A673 (cell line): ENCODE results near the gene KCNAB2. TPM values are rescaled to one million over a fixed set of nuclear protein-coding genes. Genes with fewer than 3 reads are reported as not detected.

Experiments used
- BruUV-seq: library from RNA; stranded (reverse); fragments of 400-500 nt; replicated peaks from 2 replicates; lab custom pipeline; 2021; lab: Mats Ljungman, UMichigan
- CTCF ChIA-PET: fragments of 300-600 bp; sonication (Branson Sonifier 250); formaldehyde crosslinking; loops from one replicate; lab custom pipeline; 2022; ENCODE audit warnings: antibody characterized with exemption; lab: Charles Lee
- POLR2A ChIA-PET: fragments of 300-600 bp; sonication (Branson Sonifier 250); formaldehyde crosslinking; loops from one replicate; lab custom pipeline; 2022; ENCODE audit warnings: antibody characterized with exemption; ENCODE audit not compliant: low non-redundant PET; lab: Charles Lee
- DNase-seq: peaks from one replicate; pipeline ENCODE4 v3.0.0-alpha.2; 2015; ENCODE audit warnings: low spot score
- H3K27ac ChIP-seq: fragments of 200-600 bp; sonication (generic); 2 replicates; pipeline ENCODE4 v1.5.1; 2016; ENCODE audit warnings: mixed run types, low read depth, mild to moderate bottlenecking, mixed read lengths, antibody characterized with exemption, low read length; ENCODE audit not compliant: poor library complexity, severe bottlenecking
- H3K27me3 ChIP-seq: fragments of 200-600 bp; sonication (generic); replicated peaks from 2 replicates; pipeline ENCODE4 v1.6.1; 2017; ENCODE audit warnings: mixed run types, low read depth, mild to moderate bottlenecking, mixed read lengths, antibody characterized with exemption, low read length; ENCODE audit not compliant: insufficient read depth, poor library complexity
- H3K36me3 ChIP-seq: fragments of 200-600 bp; sonication (generic); 2 replicates; pipeline ENCODE4 v1.6.1; 2016; ENCODE audit warnings: mixed run types, mild to moderate bottlenecking, mixed read lengths, antibody characterized with exemption, low read length; ENCODE audit not compliant: insufficient read depth, poor library complexity, severe bottlenecking
- H3K4me1 ChIP-seq: fragments of 200-600 bp; sonication (generic); 2 replicates; pipeline ENCODE4 v1.6.1; 2017; ENCODE audit warnings: mixed run types, mild to moderate bottlenecking, mixed read lengths, antibody characterized with exemption, low read length; ENCODE audit not compliant: insufficient read depth, poor library complexity, severe bottlenecking
- H3K4me3 ChIP-seq: fragments of 200-600 bp; sonication (generic); 2 replicates; pipeline ENCODE4 v1.5.1; 2016; ENCODE audit warnings: low read depth, mixed run types, mild to moderate bottlenecking, mixed read lengths, low read length; ENCODE audit not compliant: poor library complexity, severe bottlenecking
- H3K9me3 ChIP-seq: fragments of 200-600 bp; sonication (generic); 2 replicates; pipeline ENCODE4 v1.6.1; 2016; ENCODE audit warnings: mixed run types, low read depth, mild to moderate bottlenecking, mixed read lengths, antibody characterized with exemption, low read length; ENCODE audit not compliant: poor library complexity, severe bottlenecking
- CTCF ChIP-seq: fragments of 300-800, 200-600 bp; sonication (generic); conservative IDR thresholded peaks from 2 replicates; pipeline ENCODE4 v1.5.1; 2017; ENCODE audit warnings: low read depth, mild to moderate bottlenecking, antibody characterized with exemption, low read length, moderate library complexity, mixed read lengths
- EZH2 ChIP-seq: fragments of 200-600 bp; sonication (generic); IDR thresholded peaks from 2 replicates; pipeline ENCODE4 v1.6.1; 2017; ENCODE audit warnings: borderline replicate concordance, low read depth, mild to moderate bottlenecking, mixed read lengths, antibody characterized with exemption, low read length; ENCODE audit not compliant: poor library complexity, severe bottlenecking
- intact Hi-C: fragments of 100-400 bp; cut with micrococcal nuclease; formaldehyde crosslinking; loops from one replicate; pipeline ENCODE4 v1.10.0; 2022; ENCODE audit not compliant: unreplicated experiment
- total RNA-seq: library from RNA; stranded (reverse); gene quantifications from 2 replicates; pipeline ENCODE4 v1.2.3, GENCODE V29; 2021

The KCNAB2 gene
- total RNA-seq, 1 experiment from 2014 or later: 6.4 TPM

- BruUV-seq: no TSS peak
- TF ChIP-seq CTCF: no peak
- TF ChIP-seq EZH2: no peak
- H3K4me3 ChIP-seq: no peak overlapping the region
- intact Hi-C loops: no loop called here
- DNase-seq: no peak
- H3K27me3 ChIP-seq: no peaks in the 10 kb centered on the region
- peaks cover 3% of the 10 kb centered on the region for H3K4me1 ChIP-seq
- H3K9me3 ChIP-seq: no peaks in the 10 kb centered on the region
- ChIA-PET CTCF (no interaction called here), POLR2A (no interaction called here)
- no peak overlapping the region for H3K27ac ChIP-seq
- H3K36me3 ChIP-seq: no peaks in the 10 kb centered on the region
Observed at GRCh38 chr1:6088956-6089355, 43.3 kb downstream of the KCNAB2 start.

- H3K4me1 ChIP-seq: no peaks in the 10 kb centered on the region
- no TSS peak for BruUV-seq
- intact Hi-C loops: no loop called here
- H3K27ac ChIP-seq: no peak overlapping the region
- POLR2A ChIA-PET: no interaction called here
- TF ChIP-seq CTCF (no peak), EZH2 (no peak)
- no peaks in the 10 kb centered on the region for H3K27me3 ChIP-seq
- no peaks in the 10 kb centered on the region for H3K36me3 ChIP-seq
- CTCF ChIA-PET: no interaction called here
- no peaks in the 10 kb centered on the region for H3K9me3 ChIP-seq
- no peak for DNase-seq
- H3K4me3 ChIP-seq: no peak overlapping the region
Observed at GRCh38 chr1:6090288-6090687, 44.6 kb downstream of the KCNAB2 start.

GRCh38 chr1:6090996-6091822, 45.5 kb downstream of the KCNAB2 start:
- Histone ChIP-seq H3K9me3 (no peaks in the 10 kb centered on the region), H3K27me3 (no peaks in the 10 kb centered on the region), H3K4me3 (no peak overlapping the region), H3K4me1 (no peaks in the 10 kb centered on the region), H3K36me3 (no peaks in the 10 kb centered on the region), H3K27ac (no peak overlapping the region)
- intact Hi-C loops: no loop called here
- ChIA-PET CTCF (no interaction called here), POLR2A (no interaction called here)
- DNase-seq: no peak
- TF ChIP-seq CTCF (no peak), EZH2 (no peak)
- no TSS peak for BruUV-seq
